GM23338 (cell line): ENCODE data around the gene MYOM1. TPM values are rescaled to one million over a fixed set of nuclear protein-coding genes. Genes with fewer than 3 reads are reported as not detected.

Experiments
- ATAC-seq: fragments of 200-7000 bp; cut with Tn5 transposase; 3 replicates; pipeline ENCODE4 v1.9.1; 2020
- DNase-seq: peaks from one replicate; pipeline ENCODE4 v3.0.0-alpha.2; 2015; ENCODE audit warnings: low spot score
- H2AFZ ChIP-seq: fragments of 200-600 bp; sonication (generic); 2 replicates; pipeline ENCODE4 v1.8.0; 2016; ENCODE audit warnings: antibody characterized with exemption, mild to moderate bottlenecking, moderate library complexity
- H3F3A ChIP-seq: fragments of 200-600 bp; sonication (generic); replicated peaks from 2 replicates; pipeline ENCODE4 v1.8.0; 2017; ENCODE audit warnings: antibody characterized with exemption, mixed run types, low read depth
- H3K27ac ChIP-seq: fragments of 200-600 bp; sonication (generic); 2 replicates; pipeline ENCODE4 v1.6.1; 2016; ENCODE audit warnings: low read depth
- H3K27me3 ChIP-seq: fragments of 200-600 bp; sonication (generic); 2 replicates; pipeline ENCODE4 v1.8.0; 2016; ENCODE audit warnings: mild to moderate bottlenecking, mixed run types, moderate library complexity; ENCODE audit not compliant: insufficient read depth
- H3K36me3 ChIP-seq: fragments of 200-600 bp; sonication (generic); 2 replicates; pipeline ENCODE4 v1.8.0; 2016; ENCODE audit warnings: mild to moderate bottlenecking; ENCODE audit not compliant: insufficient read depth
- H3K4me1 ChIP-seq: fragments of 200-600 bp; sonication (generic); 2 replicates; pipeline ENCODE4 v1.8.0; 2016; ENCODE audit warnings: mild to moderate bottlenecking, moderate library complexity; ENCODE audit not compliant: insufficient read depth
- H3K4me2 ChIP-seq: fragments of 200-600 bp; sonication (generic); 2 replicates; pipeline ENCODE4 v1.7.1; 2017; ENCODE audit warnings: mixed run types
- H3K4me3 ChIP-seq: fragments of 200-600 bp; sonication (generic); 2 replicates; pipeline ENCODE4 v1.6.1; 2016; ENCODE audit warnings: mixed run types
- H3K79me2 ChIP-seq: fragments of 200-600 bp; sonication (generic); replicated peaks from 2 replicates; pipeline ENCODE4 v1.8.0; 2017; ENCODE audit warnings: mild to moderate bottlenecking; ENCODE audit not compliant: insufficient read depth
- H3K9me2 ChIP-seq: fragments of 200-600 bp; sonication (generic); 2 replicates; pipeline ENCODE4 v1.8.0; 2017; ENCODE audit not compliant: insufficient read depth
- H4K20me1 ChIP-seq: fragments of 200-600 bp; sonication (generic); replicated peaks from 2 replicates; pipeline ENCODE4 v1.8.0; 2017; ENCODE audit warnings: mild to moderate bottlenecking; ENCODE audit not compliant: insufficient read depth
- H3K27ac Mint-ChIP-seq: 2 replicates; pipeline ENCODE4 v1.8.0; 2020; ENCODE audit warnings: inconsistent platforms, mild to moderate bottlenecking, moderate library complexity, mixed read lengths
- H3K27me3 Mint-ChIP-seq: 3 replicates; pipeline ENCODE4 v1.8.0; 2022; ENCODE audit warnings: low read depth, mild to moderate bottlenecking, moderate library complexity, mixed read lengths, inconsistent platforms; ENCODE audit not compliant: insufficient read depth, poor library complexity
- H3K36me3 Mint-ChIP-seq: 3 replicates; pipeline ENCODE4 v1.8.0; 2021; ENCODE audit warnings: low read depth, mild to moderate bottlenecking, inconsistent platforms, moderate library complexity, mixed read lengths
- H3K4me1 Mint-ChIP-seq: 3 replicates; pipeline ENCODE4 v1.8.0; 2020; ENCODE audit warnings: mild to moderate bottlenecking, inconsistent platforms, mixed read lengths
- H3K4me3 Mint-ChIP-seq: 3 replicates; pipeline ENCODE4 v1.8.0; 2021; ENCODE audit warnings: moderate library complexity, mild to moderate bottlenecking, inconsistent platforms, mixed read lengths
- H3K9me3 Mint-ChIP-seq: 3 replicates; pipeline ENCODE4 v1.8.0; 2020; ENCODE audit warnings: moderate library complexity, mild to moderate bottlenecking, inconsistent platforms, mixed read lengths
- CREB1 ChIP-seq: fragments of 250-450 bp; sonication (Bioruptor Pico); IDR thresholded peaks from 2 replicates; pipeline ENCODE4 v1.5.0; 2020; ENCODE audit warnings: low read depth, mild to moderate bottlenecking, moderate library complexity
- CTCF ChIP-seq, 2 experiments: fragments of 200-600 bp in 1 of 2; sonication (generic) in 1 of 2; conservative IDR thresholded peaks; 2 replicates each; pipeline versions ENCODE4 v1.5.1 to v1.6.1; 2016 to 2017; ENCODE audit warnings: antibody characterized with exemption in 2 of 2, low read depth in 2 of 2, mild to moderate bottlenecking in 2 of 2, moderate library complexity in 1 of 2
- EZH2 ChIP-seq: fragments of 200-600 bp; sonication (generic); IDR thresholded peaks from one replicate; pipeline ENCODE4 v1.8.0; 2017; ENCODE audit warnings: antibody characterized with exemption, mild to moderate bottlenecking, low read depth; ENCODE audit not compliant: unreplicated experiment
- EZH2phosphoT487 ChIP-seq: fragments of 200-600 bp; sonication (generic); IDR thresholded peaks from one replicate; pipeline ENCODE4 v1.8.1; 2018; ENCODE audit warnings: antibody characterized with exemption; ENCODE audit not compliant: unreplicated experiment
- NANOG ChIP-seq: IDR thresholded peaks from 2 replicates; pipeline ENCODE4 v1.6.1; 2016; ENCODE audit warnings: antibody characterized with exemption, borderline replicate concordance
- POLR2AphosphoS5 ChIP-seq: IDR thresholded peaks from 2 replicates; pipeline ENCODE4 v1.6.1; 2016; ENCODE audit warnings: antibody characterized with exemption, low read depth
- REST ChIP-seq: IDR thresholded peaks from one replicate; pipeline ENCODE4 v1.6.1; 2018; ENCODE audit warnings: antibody characterized with exemption; ENCODE audit not compliant: unreplicated experiment
- STAT1 ChIP-seq: IDR thresholded peaks from one replicate; pipeline ENCODE4 v1.6.1; 2016; ENCODE audit warnings: antibody characterized with exemption; ENCODE audit not compliant: unreplicated experiment
- ZNF114 ChIP-seq: fragments of 250-450 bp; sonication (Bioruptor Pico); IDR thresholded peaks from 2 replicates; pipeline ENCODE4 v1.5.0; 2020; ENCODE audit warnings: mild to moderate bottlenecking, moderate library complexity
- ZNF331 ChIP-seq: fragments of 250-450 bp; sonication (Bioruptor Pico); IDR thresholded peaks from 2 replicates; pipeline ENCODE4 v1.5.0; 2020; ENCODE audit warnings: low read depth, mild to moderate bottlenecking, moderate library complexity
- ZNF462 ChIP-seq: fragments of 250-450 bp; sonication (Bioruptor Pico); IDR thresholded peaks from 2 replicates; pipeline ENCODE4 v1.5.0; 2020; ENCODE audit warnings: mild to moderate bottlenecking, moderate library complexity
- polyA plus RNA-seq: library from polyadenylated mRNA; unstranded; fragments of >200 nt; fragmentation: Nextera tagmentation; extraction: Ambion mirVana; gene quantifications from 2 replicates; pipeline ENCODE4 v1.2.1, GENCODE V29; 2016
- total RNA-seq: library from RNA; depleted of rRNA; stranded (reverse); fragments of >200 nt; shearing (Covaris generic); gene quantifications from 2 replicates; pipeline ENCODE4 v1.2.3, GENCODE V29; 2014

Gene MYOM1
- total and polyA plus RNA-seq, 2 experiments from 2014 or later, result 0.27 to 0.38 TPM

GRCh38 chr18:3084206-3084605, 135.6 kb downstream of the MYOM1 start:
- Mint-ChIP-seq H3K27ac (no peak overlapping the region; the same call in none of the 2 replicates), H3K4me1 (peaks cover 33% of the 10 kb centered on the region), H3K9me3 (no peaks in the 10 kb centered on the region), H3K36me3 (no peaks in the 10 kb centered on the region), H3K4me3 (no peak overlapping the region), H3K27me3 (peaks cover 3% of the 10 kb centered on the region)
- no peak overlapping the region for H3K4me2 ChIP-seq
- DNase-seq (no peak), ATAC-seq (no peak)
- H3K27me3 ChIP-seq, result no peaks in the 10 kb centered on the region
- H2AFZ ChIP-seq, result no peak overlapping the region
- no peaks in the 10 kb centered on the region; the same call in 1 of the 2 replicates for H3K9me2 ChIP-seq
- H4K20me1 ChIP-seq, result no peaks in the 10 kb centered on the region
- H3K36me3 ChIP-seq, result no peaks in the 10 kb centered on the region
- no peak for TF ChIP-seq CREB1
- no peak for TF ChIP-seq ZNF331 (CRISPR knock-in tag)
- H3K79me2 ChIP-seq, result no peaks in the 10 kb centered on the region
- peaks cover 3% of the 10 kb centered on the region; the same call in 1 of the 2 replicates for H3K4me1 ChIP-seq
- no peaks in the 10 kb centered on the region for H3F3A ChIP-seq
- H3K27ac ChIP-seq, result no peak overlapping the region
- H3K4me3 ChIP-seq, result no peak overlapping the region

GRCh38 chr18:3083766-3084165, 136.0 kb downstream of the MYOM1 start:
- peaks cover 29% of the 10 kb centered on the region for H3K4me1 Mint-ChIP-seq
- no peak overlapping the region for H3K4me3 Mint-ChIP-seq
- H3K36me3 ChIP-seq, result no peaks in the 10 kb centered on the region
- TF ChIP-seq STAT1 (no peak), ZNF114 (CRISPR knock-in tag) (no peak), ZNF331 (CRISPR knock-in tag) (no peak), POLR2AphosphoS5 (no peak), ZNF462 (CRISPR knock-in tag) (no peak), REST (no peak), NANOG (no peak), CTCF (conservative IDR thresholded peaks at IDR 0.05; ENCODE audit: low read depth in 2 of 2) (no peak), EZH2phosphoT487 (no peak), EZH2 (no peak), CREB1 (no peak)

More at GRCh38 chr18:3083766-3084165, 136.0 kb downstream of the MYOM1 start:
- Histone ChIP-seq H3K79me2 (no peaks in the 10 kb centered on the region), H3K4me3 (no peak overlapping the region), H4K20me1 (no peaks in the 10 kb centered on the region), H3K4me1 (peaks cover 3% of the 10 kb centered on the region; the same call in 1 of the 2 replicates), H3K27me3 (no peaks in the 10 kb centered on the region), H3K27ac (no peak overlapping the region), H3F3A (no peaks in the 10 kb centered on the region), H3K4me2 (no peak overlapping the region), H3K9me2 (no peaks in the 10 kb centered on the region; the same call in 1 of the 2 replicates), H2AFZ (no peak overlapping the region)
- Mint-ChIP-seq H3K27me3 (peaks cover 3% of the 10 kb centered on the region), H3K27ac (no peak overlapping the region; the same call in 1 of the 2 replicates), H3K36me3 (no peaks in the 10 kb centered on the region), H3K9me3 (no peaks in the 10 kb centered on the region)
- ATAC-seq (no peak), DNase-seq (no peak)
